VCaP (cell line): ENCODE results near the gene GRAP2.
"Not testable (repeated sequence)": the region's sequence is repeated elsewhere in the genome, so short reads cannot be mapped to it uniquely, and the experiment has no call there.

Experiments used
- H3K27ac ChIP-seq: fragments of 450-650 bp; 2 replicates; pipeline ENCODE4 v1.5.1; 2017
- TF ChIP-seq, protein P1 (sequence below): fragments of 450-650 bp; conservative IDR thresholded peaks from 2 replicates; pipeline ENCODE4 v1.5.1; 2017; ENCODE audit warnings: mild to moderate bottlenecking, moderate library complexity

The GRAP2 gene

DNA sequence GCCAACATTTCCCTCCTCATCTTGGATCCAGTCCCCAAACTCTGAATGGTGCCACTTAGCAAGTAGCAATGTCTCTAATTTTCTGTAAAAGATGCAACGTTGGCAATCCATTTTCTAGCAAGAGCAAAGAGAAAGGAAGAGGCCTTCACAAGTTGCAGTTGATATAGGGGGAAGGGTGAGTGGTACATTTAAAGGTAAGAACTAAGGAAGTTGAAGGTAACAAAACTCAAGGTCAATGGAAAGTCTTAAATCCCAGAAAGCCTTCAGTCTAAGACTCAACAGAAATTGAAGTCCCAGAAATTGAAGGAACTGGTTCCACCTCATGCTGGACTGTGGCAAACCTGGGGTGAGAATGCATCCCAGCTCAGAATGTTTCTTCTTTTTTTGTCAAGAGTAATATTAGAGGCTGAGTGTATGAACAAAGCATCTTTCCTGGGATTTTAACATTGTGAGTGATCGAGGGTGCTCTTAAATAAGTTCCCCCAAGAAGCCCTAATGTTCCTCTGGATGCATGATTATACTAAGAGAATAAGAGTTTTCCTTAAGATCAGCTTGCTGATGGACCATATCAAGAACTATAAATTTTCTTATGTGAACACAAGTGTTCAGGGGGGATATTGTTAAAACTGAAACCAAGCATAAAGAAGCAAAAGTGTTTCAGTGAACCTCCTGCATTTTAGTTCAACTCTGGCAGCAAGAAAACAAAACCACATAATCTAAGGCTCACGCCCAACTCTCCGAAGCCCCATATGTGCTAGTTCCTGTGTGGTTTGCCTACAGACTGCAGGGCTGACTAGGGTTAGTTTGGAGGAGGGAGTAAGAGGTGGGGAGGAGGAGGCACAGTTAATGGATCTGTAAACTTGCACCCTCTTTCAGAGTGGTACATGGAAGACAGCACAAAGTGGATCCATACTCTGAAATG, at the start of gene GRAP2:
TSS of gene GRAP2 (plus strand) at position 779 of the 922 bp plus-strand sequence. CDS start 46,023 bp downstream, outside the sequence.
- TF ChIP-seq, protein P1, sequence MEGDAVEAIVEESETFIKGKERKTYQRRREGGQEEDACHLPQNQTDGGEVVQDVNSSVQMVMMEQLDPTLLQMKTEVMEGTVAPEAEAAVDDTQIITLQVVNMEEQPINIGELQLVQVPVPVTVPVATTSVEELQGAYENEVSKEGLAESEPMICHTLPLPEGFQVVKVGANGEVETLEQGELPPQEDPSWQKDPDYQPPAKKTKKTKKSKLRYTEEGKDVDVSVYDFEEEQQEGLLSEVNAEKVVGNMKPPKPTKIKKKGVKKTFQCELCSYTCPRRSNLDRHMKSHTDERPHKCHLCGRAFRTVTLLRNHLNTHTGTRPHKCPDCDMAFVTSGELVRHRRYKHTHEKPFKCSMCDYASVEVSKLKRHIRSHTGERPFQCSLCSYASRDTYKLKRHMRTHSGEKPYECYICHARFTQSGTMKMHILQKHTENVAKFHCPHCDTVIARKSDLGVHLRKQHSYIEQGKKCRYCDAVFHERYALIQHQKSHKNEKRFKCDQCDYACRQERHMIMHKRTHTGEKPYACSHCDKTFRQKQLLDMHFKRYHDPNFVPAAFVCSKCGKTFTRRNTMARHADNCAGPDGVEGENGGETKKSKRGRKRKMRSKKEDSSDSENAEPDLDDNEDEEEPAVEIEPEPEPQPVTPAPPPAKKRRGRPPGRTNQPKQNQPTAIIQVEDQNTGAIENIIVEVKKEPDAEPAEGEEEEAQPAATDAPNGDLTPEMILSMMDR = no peak
- no peak within 1 kb of the TSS for H3K27ac ChIP-seq

DNA sequence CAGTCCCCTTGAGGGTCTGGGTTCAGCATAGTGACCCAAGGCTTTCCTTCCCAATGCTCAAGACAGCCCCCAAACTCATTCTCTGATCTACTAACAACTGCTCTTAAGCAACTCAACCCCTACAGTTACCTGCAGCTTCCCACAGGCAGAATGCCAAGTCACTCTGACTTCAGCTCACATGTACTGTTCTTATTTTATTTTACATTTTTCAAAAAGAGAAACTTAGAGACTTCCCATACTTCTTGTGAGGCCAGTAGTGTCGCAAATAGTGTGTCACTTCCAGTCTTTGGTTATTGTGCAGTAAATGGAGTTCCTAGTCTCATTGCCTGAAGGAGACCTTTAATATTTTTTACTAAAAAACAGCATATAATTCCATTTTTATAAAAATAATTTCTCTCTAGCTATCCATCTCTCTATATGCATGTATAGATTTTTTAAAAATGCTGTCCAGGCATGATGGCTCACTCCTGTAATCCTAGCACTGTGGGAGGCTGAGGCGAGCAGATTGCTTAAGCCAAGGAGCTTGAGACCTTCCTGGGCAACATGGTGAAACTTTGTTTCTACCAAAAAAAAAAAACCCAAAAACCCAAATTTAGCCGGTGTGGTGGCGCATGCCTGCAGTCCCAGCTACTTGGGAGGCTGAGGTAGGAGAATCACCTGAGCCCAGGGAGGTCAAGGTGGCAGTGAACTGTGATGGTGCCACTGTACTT, 49.1 kb upstream of the GRAP2 start:
- no peak overlapping the region for H3K27ac ChIP-seq
- TF ChIP-seq, protein P1 = no peak

DNA sequence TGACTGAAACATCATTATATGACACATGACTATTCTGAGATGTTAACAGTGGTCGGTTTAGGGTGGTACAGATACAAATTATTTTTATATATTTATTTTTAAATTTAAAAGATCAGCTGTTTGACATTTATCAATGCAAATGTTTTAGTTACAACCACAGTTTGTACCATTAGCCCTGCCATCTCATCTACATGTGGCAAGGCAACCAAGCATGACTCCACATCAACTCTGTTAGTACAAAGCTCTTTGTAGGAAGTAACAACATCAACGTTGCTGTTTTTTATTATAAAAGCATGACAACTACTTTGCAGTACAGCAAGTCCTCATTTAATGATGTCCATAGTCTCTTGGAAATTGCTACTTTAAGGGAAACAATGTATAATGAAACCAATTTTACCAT, 48.1 kb upstream of the GRAP2 start:
- no peak overlapping the region for H3K27ac ChIP-seq
- TF ChIP-seq, protein P1 = no peak

DNA sequence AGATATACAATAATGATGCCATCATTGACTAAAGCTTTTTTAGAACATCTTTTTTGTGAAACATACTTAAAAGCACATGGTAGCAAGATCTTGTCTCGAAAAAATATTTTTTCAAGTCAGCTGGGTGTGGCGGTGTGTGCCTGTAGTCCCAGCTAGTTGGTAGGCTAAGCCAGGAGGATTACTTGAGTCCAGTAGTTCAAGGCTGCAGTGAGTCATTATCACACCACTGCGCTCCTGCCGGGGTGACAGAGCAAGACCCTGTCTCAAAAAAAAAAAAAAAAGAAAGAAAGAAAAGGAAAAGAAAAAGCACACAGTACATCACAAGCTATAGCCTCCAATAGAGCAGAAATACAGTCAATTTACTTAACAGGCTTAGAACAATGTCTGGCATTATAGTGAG, 44.3 kb upstream of the GRAP2 start:
- TF ChIP-seq, protein P1 = no peak
- H3K27ac ChIP-seq = no peak overlapping the region

DNA sequence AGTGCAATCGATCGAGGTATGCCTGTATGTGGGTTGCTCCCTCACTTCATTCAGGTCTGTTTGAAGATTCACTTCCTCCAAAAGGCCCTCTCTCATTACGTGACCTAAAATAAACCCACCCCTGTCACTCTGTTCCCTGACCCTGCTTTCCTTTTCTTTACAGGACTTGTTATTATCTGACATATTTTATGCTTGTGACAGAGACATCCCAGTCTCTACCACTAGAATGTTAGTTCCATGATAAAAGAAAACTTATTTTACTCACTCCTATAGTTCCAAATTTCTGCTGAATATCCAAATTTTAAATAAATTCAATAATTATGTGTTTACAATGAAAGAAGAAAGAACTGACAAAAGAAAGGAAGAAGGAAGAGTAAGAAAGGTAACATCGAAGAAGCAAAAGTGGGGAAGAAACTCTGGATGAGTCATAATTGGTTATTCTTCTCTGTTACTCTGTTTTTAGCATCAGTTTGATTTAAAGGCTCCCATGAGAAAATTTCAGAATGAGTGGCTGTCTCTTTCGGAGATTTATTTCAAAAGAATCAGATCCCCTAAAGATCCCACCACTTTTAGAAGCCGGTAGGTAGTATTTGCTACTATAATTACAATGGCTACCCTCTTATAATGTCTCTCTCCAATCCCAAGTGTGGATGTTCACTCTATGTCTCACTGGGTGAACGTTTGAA, 40.8 kb upstream of the GRAP2 start:
- TF ChIP-seq, protein P1 = no peak
- H3K27ac ChIP-seq = no peak overlapping the region

DNA sequence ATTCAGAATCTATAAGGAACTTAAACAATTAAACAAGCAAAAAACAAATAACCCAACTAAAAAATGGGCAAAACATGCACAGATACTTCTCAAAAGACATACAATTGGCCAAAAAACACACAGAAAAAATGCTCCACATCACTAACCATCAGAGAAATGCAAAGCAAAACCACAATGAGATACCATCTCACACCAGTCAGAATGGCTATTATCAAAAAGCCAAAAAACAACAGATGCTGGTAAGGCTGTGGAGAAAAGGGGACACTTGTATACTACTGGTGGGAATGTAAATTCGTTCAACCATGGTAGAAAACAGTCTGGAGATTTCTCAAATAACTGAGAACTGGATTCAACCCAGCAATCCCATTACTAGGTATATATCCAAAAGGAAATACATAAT, 32.1 kb upstream of the GRAP2 start:
- H3K27ac ChIP-seq = no peak overlapping the region

DNA sequence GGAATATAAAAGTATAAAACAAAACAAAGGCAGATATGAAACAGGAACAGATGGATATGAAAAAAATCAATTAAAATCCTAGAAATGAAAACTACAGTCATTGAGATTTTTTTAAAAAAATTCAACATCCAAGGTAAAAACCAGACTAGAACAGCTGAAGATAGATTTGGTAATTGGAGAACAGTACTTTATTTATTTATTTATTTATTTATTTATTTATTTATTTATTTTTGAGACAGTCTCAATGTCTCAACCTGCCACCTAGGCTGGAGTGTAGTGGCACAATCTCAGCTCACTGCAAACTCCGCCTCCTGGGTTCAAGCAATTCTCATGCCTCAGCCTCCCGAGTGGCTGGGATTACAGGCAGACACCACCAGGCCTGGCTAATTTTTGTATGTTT, 31.1 kb upstream of the GRAP2 start:
- H3K27ac ChIP-seq = not testable (repeated sequence)

More for the DNA sequence above, 32.1 kb upstream of the GRAP2 start:
- TF ChIP-seq, protein P1 = no peak
